ENCODE measurements around the gene MUS81.

MUS81 gene

GRCh38 chr11:65862941-65863888, 3.0 kb downstream of the MUS81 start:
- no peak for TF ChIP-seq CTCF (IDR thresholded peaks at IDR 0.05; ENCODE audit: borderline replicate concordance, insufficient read depth, low read depth, low read length)
- no peak overlapping the region for H3K4me3 ChIP-seq (ENCODE audit: low read depth, low read length)

- TF ChIP-seq CTCF (IDR thresholded peaks at IDR 0.05; ENCODE audit: borderline replicate concordance, insufficient read depth, low read depth, low read length): no peak
These were observed 3.9 kb downstream of the MUS81 start for GRCh38 chr11:65863889-65864705.

GRCh38 chr11:65864706-65865471, 4.7 kb downstream of the MUS81 start:
- TF ChIP-seq CTCF (IDR thresholded peaks at IDR 0.05; ENCODE audit: borderline replicate concordance, insufficient read depth, low read depth, low read length): no peak

More at GRCh38 chr11:65863889-65864705, 3.9 kb downstream of the MUS81 start:
- no peak overlapping the region for H3K4me3 ChIP-seq (ENCODE audit: low read depth, low read length)

GRCh38 chr11:65865550-65866172, 5.4 kb downstream of the MUS81 start:
- H3K4me3 ChIP-seq (ENCODE audit: low read depth, low read length): no peak overlapping the region
- no peak for TF ChIP-seq CTCF (IDR thresholded peaks at IDR 0.05; ENCODE audit: borderline replicate concordance, insufficient read depth, low read depth, low read length)

More at GRCh38 chr11:65864706-65865471, 4.7 kb downstream of the MUS81 start:
- H3K4me3 ChIP-seq (ENCODE audit: low read depth, low read length): no peak overlapping the region

- no peak for TF ChIP-seq CTCF (IDR thresholded peaks at IDR 0.05; ENCODE audit: borderline replicate concordance, insufficient read depth, low read depth, low read length)
- H3K4me3 ChIP-seq (ENCODE audit: low read depth, low read length): no peak overlapping the region
These were observed 6.5 kb downstream of the MUS81 start for GRCh38 chr11:65866509-65867283.

All from GM12875 (cell line).